Astrocyte of the spinal cord (primary cell): ENCODE measurements around the gene SMURF1.

ENCODE experiments used
- DNase-seq: peaks from one replicate; pipeline ENCODE4 v3.0.0; 2011; ENCODE audit warnings: low read depth, low spot score
- H3K4me3 ChIP-seq: 2 replicates; pipeline ENCODE4 v1.5.1; 2011; ENCODE audit warnings: low read depth, mild to moderate bottlenecking, low read length, moderate library complexity
- CTCF ChIP-seq: IDR thresholded peaks from 2 replicates; pipeline ENCODE4 v1.5.1; 2012; ENCODE audit warnings: low read depth, mild to moderate bottlenecking, low read length, inconsistent platforms
- in situ Hi-C: cut with HindIII; loops from 2 replicates; pipeline ENCODE4 v1.10.0; 2017; ENCODE audit warnings: low sequenced_read_pairs

The SMURF1 gene

DNA sequence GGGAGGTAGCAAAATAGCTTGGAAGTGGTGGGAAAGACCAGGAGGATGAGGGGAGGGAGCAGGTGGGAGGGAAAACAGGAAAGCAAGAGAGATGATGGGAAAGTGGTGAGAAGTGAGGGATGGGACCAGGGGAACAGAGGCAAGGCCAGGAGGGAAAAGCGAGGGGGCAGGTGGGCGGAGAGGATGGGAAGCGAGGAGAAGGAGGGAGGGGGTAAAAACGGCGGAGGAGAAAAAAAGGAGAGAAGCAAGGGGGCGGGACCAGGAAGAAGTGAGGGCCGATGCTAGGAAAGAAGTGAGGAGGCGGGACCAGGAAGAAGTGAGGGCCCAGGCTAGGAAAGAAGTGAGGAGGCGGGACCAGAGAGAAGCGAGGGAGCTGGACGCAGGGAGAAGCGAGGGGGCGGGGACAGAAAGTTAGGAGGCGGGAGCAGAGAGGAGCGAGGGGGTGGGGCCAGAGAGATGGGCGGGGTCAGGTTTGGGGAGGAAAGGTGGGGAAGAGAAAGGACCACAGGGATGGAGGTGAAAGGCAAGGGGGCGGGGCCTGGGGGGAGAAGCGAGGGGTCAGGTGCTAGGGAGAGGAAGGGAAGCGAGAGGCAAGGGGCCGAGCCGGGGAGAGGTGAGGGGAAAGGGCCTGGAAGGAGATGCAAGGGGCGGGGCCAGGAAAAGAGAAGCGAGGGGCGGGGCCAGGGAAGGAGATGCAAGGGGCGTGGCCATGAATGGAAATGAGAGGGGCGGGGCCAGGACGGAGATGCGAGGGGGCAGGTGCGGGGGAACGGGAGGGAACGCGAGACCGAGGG is 984 bp downstream of the SMURF1 start:
- no peak for TF ChIP-seq CTCF
- DNase-seq = peak; percentile 89
- peak overlapping the region; percentile 54 for H3K4me3 ChIP-seq
- in situ Hi-C loops = no loop called here

DNA sequence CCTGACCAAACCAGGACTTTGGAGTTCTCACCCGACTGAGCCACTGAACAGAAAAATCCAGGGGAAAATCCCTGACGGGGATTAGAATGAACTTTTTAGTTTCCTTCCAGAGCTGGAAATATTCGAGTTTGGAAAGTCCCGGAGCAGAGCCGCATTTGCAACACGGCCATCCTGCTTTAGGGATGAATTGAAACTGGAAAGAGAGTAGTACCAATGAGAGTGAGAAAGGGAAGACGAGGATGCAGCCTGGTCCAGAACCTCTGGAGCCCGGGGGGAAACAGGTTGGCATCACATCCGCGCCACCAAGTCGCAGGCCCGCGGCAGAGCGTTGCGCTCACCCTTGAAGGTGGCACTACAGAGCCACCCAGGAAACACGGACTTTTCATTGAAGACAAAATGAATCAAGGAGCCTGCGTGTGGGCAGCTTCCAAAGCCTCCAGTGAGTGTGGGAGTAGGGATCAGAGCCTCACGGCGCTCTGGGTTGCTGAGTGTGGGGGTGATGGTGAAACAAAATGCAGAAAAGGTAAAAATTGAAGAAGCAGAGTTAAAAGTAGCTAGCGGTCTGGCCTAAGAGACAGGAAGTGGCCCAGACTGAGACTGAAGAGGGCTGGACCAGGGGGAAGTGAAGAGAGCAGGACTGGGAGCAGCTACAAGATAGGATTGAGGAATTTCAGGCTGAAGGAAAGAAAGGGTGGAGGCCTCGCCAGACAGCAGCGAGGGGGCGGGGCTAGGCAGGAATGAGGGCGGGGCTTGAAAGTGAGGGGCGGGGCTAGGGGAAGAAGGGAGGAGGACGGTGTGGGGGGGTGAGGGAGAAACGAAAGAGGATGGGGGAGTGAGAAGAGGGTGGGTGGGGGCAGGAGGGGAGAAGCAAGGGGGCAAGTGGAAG is 1.8 kb downstream of the SMURF1 start:
- H3K4me3 ChIP-seq = peak overlapping the region; percentile 54
- in situ Hi-C loops = no loop called here
- no peak for TF ChIP-seq CTCF
- peak; percentile 73 for DNase-seq

DNA sequence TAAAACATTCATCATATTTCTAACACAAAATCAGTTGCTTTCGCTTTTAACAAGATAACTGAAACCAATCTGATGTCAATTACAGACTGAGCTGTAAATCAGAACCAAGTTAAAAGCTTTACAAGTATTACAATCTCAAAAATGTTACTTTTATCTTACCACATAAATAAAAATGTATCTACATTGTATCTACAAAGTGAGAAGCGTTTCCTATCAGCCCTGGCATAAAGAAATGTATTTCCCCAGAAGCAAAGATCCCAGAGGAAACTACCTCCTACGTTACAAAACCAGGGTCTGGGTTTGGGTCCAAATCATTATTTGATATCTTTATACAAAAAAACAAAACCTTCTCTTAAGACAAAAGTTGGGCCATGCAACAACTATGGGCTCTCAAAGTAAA is 2.6 kb downstream of the SMURF1 start:
- DNase-seq = no peak
- H3K4me3 ChIP-seq = peak overlapping the region; percentile 49
- in situ Hi-C loops = no loop called here
- no peak for TF ChIP-seq CTCF

DNA sequence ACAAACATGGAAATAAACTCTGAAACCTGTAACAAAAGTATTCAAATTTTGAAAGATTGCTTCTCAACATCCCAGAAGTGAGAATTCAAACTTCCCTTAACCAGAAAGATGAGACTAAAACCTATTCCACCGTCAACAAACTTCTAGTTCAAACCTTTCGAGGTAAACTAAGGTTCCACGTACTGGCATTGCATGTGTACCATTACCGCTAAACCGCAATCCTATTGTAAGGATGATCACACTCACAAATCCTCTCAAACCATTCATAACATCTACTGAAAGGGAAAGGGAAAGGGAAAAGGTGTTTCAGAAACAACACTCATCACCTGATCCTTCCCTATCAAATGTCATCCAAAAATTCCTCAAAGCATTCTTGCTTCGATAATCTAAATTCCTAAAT is 3.1 kb downstream of the SMURF1 start:
- no peak for DNase-seq
- in situ Hi-C loops = no loop called here
- no peak overlapping the region for H3K4me3 ChIP-seq
- no peak for TF ChIP-seq CTCF

GRCh38 chr7:99139036-99139435 is 4.9 kb downstream of the SMURF1 start:
- H3K4me3 ChIP-seq = no peak overlapping the region
- DNase-seq = no peak
- no peak for TF ChIP-seq CTCF
- in situ Hi-C loops = no loop called here

- H3K4me3 ChIP-seq = peak overlapping the region; percentile 5
- no peak for TF ChIP-seq CTCF
These were observed 6.3 kb downstream of the SMURF1 start for GRCh38 chr7:99137411-99138180.

More at GRCh38 chr7:99137411-99138180, 6.3 kb downstream of the SMURF1 start:
- in situ Hi-C loops = no loop called here
- peak; percentile 76 for DNase-seq
